ENCODE data around the gene CSF2.

The CSF2 gene

GRCh38 chr5:132067941-132068808 is 5.4 kb upstream of the CSF2 start:
- no peak for DNase-seq (ENCODE audit: low read depth)

DNA sequence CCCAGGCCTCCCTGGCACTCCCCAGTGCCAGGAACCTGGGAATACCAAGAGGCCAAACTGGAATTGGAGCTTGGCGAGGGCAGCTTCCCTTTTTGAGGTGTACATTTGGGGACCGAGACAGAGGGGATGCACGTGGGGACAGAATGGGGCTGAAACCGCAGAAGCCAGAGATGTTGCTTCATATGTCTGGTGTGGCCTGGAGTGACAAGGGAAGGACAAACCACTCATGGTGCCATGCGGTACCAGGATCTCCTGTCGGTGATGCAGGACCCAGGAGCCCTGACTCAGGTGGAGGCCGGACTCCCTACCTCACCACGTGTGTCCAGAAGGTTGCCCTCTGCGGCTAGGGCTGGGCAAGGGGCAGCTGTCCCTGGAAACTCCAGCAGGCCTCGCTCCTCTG is 4.0 kb upstream of the CSF2 start:
- no peak for DNase-seq (ENCODE audit: low read depth)

- no peak for DNase-seq (ENCODE audit: low read depth)
These were observed 3.6 kb upstream of the CSF2 start for GRCh38 chr5:132069994-132070393.

GRCh38 chr5:132070460-132071337 is 2.9 kb upstream of the CSF2 start:
- no peak for DNase-seq (ENCODE audit: low read depth)

DNA sequence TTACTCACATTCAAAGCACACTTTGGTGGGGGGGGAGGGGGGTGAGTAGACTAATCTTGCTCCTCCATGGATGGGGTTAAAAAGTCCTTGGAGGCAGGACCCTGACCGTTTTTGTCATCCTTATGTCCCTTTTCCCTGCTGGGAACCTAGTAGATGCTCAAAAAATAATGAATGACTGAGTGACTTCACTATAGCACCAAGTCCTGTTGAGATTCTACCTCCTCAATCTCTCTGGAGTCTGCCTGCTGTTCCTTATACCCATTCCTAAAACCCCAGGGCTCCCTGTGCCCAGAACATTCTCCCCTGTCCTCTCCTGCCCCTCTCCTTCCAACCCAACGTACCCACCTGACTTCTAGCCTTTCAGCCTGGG is 2.3 kb upstream of the CSF2 start:
- no peak for DNase-seq (ENCODE audit: low read depth)

DNA sequence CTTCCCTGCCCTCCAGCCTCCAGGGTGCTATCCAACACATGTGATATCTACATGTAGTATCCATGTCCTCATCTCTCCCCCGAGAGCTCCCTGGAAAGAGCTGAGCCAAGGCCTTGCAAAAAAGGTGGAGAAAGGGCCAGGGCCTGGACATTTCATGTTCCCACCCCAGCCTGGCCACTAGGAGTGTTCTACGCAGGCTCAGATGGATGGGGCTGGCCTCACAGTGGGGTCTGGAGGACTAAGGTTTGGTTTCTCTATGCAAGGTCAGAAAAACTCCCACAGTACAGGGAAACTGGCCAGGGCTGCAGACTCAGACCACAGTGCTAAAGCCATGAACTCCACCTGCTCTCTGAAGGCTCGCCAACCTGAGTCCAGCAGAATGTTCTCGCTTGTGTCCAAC is 1.5 kb upstream of the CSF2 start:
- no peak for DNase-seq (ENCODE audit: low read depth)

GRCh38 chr5:132072528-132072927 is 1.1 kb upstream of the CSF2 start:
- no peak for DNase-seq (ENCODE audit: low read depth)

DNA sequence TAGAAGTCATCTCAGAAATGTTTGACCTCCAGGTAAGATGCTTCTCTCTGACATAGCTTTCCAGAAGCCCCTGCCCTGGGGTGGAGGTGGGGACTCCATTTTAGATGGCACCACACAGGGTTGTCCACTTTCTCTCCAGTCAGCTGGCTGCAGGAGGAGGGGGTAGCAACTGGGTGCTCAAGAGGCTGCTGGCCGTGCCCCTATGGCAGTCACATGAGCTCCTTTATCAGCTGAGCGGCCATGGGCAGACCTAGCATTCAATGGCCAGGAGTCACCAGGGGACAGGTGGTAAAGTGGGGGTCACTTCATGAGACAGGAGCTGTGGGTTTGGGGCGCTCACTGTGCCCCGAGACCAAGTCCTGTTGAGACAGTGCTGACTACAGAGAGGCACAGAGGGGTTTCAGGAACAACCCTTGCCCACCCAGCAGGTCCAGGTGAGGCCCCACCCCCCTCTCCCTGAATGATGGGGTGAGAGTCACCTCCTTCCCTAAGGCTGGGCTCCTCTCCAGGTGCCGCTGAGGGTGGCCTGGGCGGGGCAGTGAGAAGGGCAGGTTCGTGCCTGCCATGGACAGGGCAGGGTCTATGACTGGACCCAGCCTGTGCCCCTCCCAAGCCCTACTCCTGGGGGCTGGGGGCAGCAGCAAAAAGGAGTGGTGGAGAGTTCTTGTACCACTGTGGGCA is 642 bp downstream of the CSF2 start:
- DNase-seq (ENCODE audit: low read depth): no peak

DNA sequence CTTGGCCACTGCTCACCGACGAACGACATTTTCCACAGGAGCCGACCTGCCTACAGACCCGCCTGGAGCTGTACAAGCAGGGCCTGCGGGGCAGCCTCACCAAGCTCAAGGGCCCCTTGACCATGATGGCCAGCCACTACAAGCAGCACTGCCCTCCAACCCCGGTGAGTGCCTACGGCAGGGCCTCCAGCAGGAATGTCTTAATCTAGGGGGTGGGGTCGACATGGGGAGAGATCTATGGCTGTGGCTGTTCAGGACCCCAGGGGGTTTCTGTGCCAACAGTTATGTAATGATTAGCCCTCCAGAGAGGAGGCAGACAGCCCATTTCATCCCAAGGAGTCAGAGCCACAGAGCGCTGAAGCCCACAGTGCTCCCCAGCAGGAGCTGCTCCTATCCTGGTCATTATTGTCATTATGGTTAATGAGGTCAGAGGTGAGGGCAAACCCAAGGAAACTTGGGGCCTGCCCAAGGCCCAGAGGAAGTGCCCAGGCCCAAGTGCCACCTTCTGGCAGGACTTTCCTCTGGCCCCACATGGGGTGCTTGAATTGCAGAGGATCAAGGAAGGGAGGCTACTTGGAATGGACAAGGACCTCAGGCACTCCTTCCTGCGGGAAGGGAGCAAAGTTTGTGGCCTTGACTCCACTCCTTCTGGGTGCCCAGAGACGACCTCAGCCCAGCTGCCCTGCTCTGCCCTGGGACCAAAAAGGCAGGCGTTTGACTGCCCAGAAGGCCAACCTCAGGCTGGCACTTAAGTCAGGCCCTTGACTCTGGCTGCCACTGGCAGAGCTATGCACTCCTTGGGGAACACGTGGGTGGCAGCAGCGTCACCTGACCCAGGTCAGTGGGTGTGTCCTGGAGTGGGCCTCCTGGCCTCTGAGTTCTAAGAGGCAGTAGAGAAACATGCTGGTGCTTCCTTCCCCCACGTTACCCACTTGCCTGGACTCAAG is 1.5 kb downstream of the CSF2 start:
- no peak for DNase-seq (ENCODE audit: low read depth)

DNA sequence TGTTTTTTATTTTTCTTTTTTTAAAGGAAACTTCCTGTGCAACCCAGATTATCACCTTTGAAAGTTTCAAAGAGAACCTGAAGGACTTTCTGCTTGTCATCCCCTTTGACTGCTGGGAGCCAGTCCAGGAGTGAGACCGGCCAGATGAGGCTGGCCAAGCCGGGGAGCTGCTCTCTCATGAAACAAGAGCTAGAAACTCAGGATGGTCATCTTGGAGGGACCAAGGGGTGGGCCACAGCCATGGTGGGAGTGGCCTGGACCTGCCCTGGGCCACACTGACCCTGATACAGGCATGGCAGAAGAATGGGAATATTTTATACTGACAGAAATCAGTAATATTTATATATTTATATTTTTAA is 2.1 kb downstream of the CSF2 start:
- no peak for DNase-seq (ENCODE audit: low read depth)

DNA sequence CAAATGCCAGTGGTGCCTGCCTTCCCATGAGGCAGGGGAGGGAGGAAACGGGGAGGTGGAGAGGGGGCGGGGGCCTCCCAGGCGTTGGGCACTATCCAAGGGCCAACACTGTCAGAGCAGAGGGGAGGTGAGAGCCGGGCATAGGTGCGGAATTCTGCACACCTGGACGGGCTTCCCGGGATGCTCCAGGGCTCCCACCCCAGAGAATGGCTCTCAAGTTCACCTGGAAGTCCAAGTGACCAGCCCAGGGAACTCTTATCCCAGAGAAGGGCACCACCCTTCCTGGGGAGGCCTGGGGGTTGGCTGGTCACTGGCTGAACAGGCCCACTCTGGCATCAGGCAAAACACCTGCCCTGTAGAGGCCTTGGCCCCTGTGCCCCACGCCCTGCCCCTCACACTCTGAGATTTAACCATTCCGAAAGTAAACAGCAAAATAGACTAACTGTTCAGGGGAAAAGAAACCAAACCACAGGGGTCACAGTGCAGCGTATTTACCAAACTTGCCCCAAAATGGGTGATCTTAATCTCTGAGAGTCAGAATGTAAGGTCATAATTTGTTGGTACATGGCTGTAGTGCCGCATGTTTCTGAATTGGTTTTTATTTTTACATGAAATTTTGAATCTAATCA is 2.7 kb downstream of the CSF2 start:
- DNase-seq (ENCODE audit: low read depth): no peak

- no peak for DNase-seq (ENCODE audit: low read depth)
These were observed 3.4 kb downstream of the CSF2 start for GRCh38 chr5:132076983-132077382.

DNA sequence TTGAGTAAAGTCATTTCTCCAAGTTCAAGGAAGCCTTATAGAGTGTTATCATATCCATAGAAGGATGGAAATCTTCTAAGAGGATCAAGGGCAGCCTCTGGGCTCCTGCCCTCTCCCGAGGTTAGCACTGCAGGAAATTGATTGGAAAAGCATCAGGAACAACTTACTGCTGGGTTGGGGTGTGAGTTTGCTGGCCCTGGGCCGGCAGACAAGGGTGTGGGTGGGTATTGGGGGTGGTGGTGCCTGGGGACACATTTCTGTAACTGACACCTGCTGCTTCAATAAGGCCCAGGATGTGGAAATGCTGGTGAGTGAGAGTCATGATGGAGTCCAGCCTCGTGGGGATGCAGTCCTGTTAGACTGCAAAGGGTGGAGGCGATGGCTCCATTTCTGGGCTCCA is 5.5 kb downstream of the CSF2 start:
- DNase-seq (ENCODE audit: low read depth): no peak

DNA sequence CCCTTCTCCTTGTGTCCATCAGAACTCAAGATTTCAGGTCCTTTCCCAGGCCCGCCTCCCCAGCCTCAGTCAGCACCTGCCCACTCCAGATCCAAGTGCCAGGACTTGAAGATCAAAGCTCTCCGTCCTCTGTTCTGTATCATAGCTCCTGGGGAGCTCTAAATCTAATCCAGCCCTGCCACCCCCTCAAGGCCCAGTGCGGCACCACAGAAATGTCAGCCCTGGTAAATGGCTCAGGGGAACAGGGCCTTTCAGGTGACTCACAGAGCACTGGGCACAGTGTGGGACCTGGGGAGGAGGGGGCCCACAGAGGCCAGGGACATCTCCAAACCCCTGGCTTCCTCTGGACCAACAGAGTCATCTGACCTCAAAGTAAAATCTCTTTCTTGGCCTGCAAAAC is 6.0 kb downstream of the CSF2 start:
- DNase-seq (ENCODE audit: low read depth): no peak

- no peak for DNase-seq (ENCODE audit: low read depth)
These were observed 7.0 kb downstream of the CSF2 start for GRCh38 chr5:132080595-132080994.

- DNase-seq (ENCODE audit: low read depth): no peak
These were observed 7.9 kb downstream of the CSF2 start for GRCh38 chr5:132081458-132081857.

- no peak for DNase-seq (ENCODE audit: low read depth)
These were observed 8.9 kb downstream of the CSF2 start for GRCh38 chr5:132082329-132083023.

DNA sequence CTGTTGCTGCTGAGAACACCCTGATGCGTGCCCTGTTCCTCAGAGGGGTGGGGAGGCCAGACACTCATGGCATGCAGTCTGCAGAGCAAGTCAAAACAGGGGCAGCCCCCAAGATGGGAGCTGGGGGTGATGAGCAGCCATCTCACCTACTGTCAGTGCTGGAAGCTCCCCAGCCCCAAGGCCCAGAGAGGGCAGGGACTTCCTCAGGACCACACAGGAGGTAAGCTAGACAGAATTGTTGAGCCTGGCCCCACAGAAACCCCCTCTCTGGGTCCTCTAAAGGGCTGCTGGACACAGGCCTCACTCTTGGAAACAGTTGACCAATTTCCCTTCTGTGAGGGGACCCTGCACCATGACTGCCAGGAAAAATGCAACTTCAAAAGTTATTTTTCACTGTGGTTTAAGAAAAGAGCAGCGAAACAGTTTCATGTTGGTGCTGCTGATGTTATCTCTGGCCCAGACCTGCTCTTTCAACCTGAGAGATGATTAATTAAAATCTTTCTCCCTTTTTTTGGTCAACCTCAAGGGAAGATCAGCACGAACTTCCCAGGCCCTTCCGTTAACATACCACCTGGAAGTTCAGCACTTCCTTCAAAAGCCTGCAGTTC is 9.6 kb downstream of the CSF2 start:
- no peak for DNase-seq (ENCODE audit: low read depth)

DNA sequence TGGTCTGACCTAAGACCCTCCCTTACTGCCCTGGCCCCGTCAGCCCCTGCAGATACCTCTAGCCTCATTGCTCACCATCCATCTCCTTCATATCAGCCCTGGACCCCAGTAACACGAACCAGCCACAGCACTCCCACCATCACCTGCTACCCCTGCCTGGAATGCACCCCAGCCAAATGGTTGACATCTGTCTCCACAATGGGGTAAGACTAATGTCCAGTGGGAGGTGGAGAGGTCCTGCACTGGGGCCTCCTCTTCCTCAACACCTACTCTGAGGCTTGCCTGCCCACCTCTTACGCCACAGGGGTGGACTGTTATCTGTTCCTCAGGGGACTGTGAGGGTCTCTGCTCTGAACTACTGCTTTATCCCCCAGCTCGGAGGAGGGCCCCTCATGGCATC is 12.1 kb downstream of the CSF2 start:
- no peak for DNase-seq (ENCODE audit: low read depth)

DNA sequence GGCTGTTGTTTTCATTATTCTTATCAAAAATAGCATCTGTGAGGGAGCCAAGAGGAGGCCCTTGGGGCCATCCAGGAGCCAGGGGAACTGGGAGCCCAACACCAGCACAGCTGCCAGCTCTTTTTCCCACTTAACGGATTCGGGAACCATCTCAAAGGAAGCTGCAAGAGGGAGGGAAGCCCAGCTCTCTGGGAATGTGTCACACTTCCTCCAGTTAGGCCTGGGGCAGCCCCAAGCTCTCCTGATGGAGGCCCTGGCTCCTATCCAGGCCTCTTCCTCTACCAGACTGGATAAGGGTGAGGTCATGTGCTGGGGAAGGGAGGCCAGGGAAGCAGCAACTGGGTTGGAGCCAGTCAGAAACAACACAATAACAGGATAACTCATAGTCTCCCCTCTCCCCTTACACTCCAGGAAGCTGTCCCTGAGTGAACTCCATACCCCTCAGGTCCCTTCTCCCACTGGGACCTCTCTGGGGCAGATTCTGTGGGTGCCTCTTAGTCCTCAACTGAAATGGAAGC is 12.7 kb downstream of the CSF2 start:
- DNase-seq (ENCODE audit: low read depth): no peak
